ENCODE data around the gene DOK3. TPM values are rescaled to one million over a fixed set of nuclear protein-coding genes. Genes with fewer than 3 reads are reported as not detected.

DOK3 gene
- total and polyA plus RNA-seq, 10 of the 15 experiments (the other 5 are each of a cell fraction or from before 2014, with no cell fraction given), result 6.6 to 107 (median 52.1) TPM

- TF ChIP-seq SREBF2 (IDR thresholded peaks at IDR 0.05; ENCODE audit: low read length), result no peak
- no peak for TF ChIP-seq ZNF687 (IDR thresholded peaks at IDR 0.05)
- no peak for TF ChIP-seq BMI1 (IDR thresholded peaks at IDR 0.05; ENCODE audit: borderline replicate concordance)
- TF ChIP-seq MTA2 (IDR thresholded peaks at IDR 0.05; ENCODE audit: low read depth), result 0 out of 2 replicates have a peak, but pooled peaks have one; percentile 11
- TF ChIP-seq REST (IDR thresholded peaks at IDR 0.05; ENCODE audit: low read depth, low read length), result no peak
- TF ChIP-seq BCL3 (IDR thresholded peaks at IDR 0.05; ENCODE audit: borderline replicate concordance, insufficient read depth, low read depth, low read length, poor library complexity, severe bottlenecking), result no peak
- TF ChIP-seq BCLAF1 (IDR thresholded peaks at IDR 0.05), result no peak
- no peak for TF ChIP-seq USF1 (IDR thresholded peaks at IDR 0.05; ENCODE audit: borderline replicate concordance, extremely low read length, insufficient read depth, low read depth, low read length)
- TF ChIP-seq IKZF1 (conservative IDR thresholded peaks at IDR 0.05), result 0 out of 2 replicates have a peak, but pooled peaks have one; percentile 20
- no peak for TF ChIP-seq CBX3 (IDR thresholded peaks at IDR 0.05; ENCODE audit: borderline replicate concordance, low read depth)
- TF ChIP-seq ZNF622 (IDR thresholded peaks at IDR 0.05), result no peak
- no peak for TF ChIP-seq NR2C1 (IDR thresholded peaks at IDR 0.05)
- TF ChIP-seq NR2C2 (IDR thresholded peaks at IDR 0.05; ENCODE audit: borderline replicate concordance, control insufficient read depth, insufficient read length, low read depth), result no peak
- TF ChIP-seq CREM (IDR thresholded peaks at IDR 0.05; ENCODE audit: low read depth), result no peak; the same call in 1 of the 2 replicates
Measured at GRCh38 chr5:177472460-177473442, 36.9 kb downstream of the DOK3 start (continued).

All from GM12878 (cell line).